Hematopoietic multipotent progenitor cell treated with erythropoietin and hydrocortisone succinate and interleukin-3 and kit ligand, for 17 days (in vitro differentiated cells): Measurements from ENCODE around the gene PPP1R10.
"Not testable (repeated sequence)": the region's sequence is repeated elsewhere in the genome, so short reads cannot be mapped to it uniquely, and the experiment has no call there.

Experiments
- DNase-seq: peaks from one replicate; pipeline ENCODE4 v3.0.0-alpha.2; 2015; ENCODE audit warnings: low spot score

PPP1R10 gene

DNA sequence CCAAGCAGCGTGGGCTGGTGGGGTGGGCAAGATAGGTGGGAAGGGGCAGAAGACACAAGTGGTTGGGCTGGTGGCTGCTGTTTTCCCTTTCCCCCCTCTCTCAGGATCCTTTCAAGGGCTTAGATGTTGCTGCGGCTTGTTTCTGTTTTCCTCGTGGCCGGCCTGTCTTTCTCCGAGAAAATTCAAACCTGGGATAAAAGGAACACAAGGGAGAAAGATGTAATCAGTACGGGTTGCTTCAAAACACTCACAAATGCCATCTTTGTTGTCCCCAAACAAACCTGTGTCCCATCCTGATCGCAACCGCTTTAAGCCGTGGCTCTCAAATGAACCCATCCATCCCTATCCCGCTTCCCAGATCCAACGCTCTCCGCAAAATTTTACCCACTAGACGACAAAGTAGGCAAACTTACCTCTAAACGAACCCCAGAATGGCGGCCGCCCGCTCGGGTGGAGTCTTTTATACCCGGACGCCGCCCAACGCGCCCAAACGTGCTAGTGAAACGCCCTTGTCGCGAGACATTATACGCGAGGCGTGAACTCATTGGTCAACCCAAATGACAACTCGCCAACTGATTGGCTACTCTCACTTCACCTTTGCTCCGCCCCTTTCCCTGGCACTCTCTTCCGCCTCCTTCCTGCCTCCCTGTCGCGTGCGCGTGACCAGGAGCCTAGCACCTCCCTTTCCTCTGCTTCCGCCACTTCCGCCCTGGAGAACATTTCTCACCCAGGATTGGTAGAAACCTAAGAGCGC is at the start of gene PPP1R10:
PPP1R10 (minus strand) TSS at position 433 of the 754 bp plus-strand sequence. CDS start 7,299 bp downstream, outside the sequence.
- DNase-seq = peak; percentile 100

DNA sequence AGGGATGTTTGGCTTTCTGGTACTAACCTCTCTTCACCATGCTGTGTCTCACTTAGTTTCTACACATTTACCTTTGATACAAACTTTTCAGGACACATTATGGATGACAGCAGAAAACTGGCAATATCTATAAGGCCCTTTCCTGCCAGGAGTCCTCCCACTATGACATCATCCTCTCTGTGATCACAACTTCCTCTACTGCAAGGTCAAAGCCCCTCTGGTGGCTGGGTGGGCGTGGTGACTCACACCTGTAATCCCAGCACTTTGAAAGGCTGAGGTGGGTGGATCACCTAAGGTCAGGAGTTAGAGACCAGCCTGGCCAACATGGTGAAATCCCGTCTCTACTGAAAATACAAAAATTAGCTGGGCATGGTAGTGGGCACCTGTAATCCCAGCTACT is 49.3 kb upstream of the PPP1R10 start:
- not testable (repeated sequence) for DNase-seq

DNA sequence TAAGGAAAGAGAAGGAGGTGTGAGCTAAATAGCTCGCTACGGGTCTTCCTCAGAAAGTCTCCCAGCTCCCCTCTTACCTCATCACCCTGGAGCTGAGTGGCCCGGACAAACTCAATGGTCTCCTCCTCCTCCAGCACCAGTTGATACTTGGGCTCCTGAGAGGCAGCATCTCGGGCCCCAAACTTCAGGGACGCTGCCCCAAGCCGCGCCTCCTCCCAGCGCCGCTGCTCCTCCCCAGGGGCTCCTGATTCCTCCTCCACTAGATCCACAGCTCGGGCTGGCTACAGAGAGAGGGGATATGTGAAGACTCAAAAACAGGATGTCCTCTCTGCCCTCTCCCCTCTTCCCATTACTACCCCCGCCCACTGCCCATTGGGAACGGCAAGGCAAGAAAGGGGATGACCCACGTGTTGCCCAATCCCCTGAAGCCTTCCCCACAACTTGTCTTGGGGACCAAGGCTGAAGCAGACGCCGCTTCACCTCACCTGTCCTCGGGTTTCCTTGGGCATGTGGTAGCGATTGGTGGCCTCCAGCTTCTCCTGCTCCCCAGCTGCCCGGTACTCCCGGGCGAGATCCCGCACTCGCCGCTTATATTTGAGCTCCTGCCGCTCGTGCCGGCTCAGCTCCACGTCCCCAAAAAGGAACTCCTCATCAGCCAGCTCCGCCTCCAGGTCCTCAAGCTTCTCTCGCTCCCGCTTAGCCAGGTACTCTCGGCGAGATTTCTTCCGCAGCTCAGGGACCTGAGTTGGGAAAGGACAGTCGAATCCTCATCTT is 48.1 kb upstream of the PPP1R10 start:
- DNase-seq = no peak

DNA sequence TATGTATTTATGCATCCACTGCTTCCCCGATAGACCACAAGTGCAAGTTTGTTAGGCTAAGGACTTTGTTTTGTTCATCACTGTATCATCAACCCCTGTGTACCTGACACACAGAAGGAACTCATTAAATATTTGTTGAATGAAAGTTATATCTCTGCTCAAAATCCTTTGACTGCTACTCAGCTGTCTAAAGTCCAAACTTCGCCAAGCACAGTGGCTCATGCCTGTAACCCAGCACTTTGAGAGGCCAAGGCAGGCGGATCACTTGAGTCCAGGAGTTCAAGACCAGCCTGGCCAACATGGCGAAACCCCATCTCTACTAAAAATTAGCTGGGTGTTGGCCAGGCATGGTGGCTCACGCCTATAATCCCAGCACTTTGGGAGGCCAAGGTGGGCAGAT is 40.9 kb upstream of the PPP1R10 start:
- not testable (repeated sequence) for DNase-seq

DNA sequence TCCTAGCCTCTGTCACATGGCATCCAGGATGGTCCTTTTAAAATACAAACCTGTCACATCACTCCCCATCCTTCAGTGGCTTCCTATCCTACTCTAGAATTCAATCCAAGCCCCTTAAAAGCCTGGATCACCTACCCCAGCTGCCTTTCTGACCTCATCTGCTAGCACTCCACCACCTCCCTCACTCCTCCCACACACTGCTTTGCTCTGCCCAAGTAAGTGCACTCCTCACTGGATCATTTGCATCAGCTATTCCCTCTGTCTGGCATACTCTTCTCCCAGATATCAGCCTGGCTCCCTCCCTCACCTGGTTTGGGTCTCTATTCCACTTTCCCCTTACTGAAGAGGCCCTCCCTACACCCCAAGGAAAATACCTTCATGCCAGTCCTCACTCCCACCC is 40.4 kb upstream of the PPP1R10 start:
- no peak for DNase-seq

DNA sequence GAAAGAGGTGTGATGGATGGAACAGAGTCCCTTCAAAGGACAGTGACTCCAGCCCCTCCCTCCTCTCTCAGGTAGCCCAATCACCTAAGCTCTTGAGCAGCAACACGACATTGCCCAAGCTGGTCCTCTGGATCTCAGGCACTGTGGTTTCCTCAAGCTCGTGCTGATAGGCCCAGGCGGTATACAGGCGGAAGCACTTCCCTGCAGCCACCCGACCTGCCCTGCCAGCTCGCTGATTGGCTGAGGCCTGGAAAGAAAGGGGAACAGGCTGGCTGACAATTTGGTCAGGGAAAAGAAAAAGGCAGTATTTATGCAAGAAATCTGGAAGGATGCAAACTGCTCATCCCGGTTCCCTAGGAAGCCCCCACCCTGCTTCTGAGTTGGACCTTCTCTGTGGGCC is 39.5 kb upstream of the PPP1R10 start:
- no peak for DNase-seq

DNA sequence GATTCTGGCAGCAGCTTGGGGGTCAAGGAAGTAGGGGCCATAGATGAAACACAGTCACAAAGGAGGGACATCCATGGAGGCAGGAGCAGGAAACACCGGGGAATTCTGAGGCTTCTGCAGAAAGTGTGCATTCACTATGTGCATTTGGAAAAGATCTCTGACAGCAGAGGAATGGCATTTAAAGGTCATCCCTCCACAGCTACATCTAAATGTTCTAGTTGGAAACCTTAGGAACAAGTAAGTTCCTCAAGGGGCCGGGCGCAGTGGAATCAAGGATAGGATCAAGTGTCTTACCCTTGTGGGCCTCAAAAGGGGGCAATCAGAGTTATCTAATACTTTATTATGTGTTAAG is 38.7 kb upstream of the PPP1R10 start:
- DNase-seq = no peak

DNA sequence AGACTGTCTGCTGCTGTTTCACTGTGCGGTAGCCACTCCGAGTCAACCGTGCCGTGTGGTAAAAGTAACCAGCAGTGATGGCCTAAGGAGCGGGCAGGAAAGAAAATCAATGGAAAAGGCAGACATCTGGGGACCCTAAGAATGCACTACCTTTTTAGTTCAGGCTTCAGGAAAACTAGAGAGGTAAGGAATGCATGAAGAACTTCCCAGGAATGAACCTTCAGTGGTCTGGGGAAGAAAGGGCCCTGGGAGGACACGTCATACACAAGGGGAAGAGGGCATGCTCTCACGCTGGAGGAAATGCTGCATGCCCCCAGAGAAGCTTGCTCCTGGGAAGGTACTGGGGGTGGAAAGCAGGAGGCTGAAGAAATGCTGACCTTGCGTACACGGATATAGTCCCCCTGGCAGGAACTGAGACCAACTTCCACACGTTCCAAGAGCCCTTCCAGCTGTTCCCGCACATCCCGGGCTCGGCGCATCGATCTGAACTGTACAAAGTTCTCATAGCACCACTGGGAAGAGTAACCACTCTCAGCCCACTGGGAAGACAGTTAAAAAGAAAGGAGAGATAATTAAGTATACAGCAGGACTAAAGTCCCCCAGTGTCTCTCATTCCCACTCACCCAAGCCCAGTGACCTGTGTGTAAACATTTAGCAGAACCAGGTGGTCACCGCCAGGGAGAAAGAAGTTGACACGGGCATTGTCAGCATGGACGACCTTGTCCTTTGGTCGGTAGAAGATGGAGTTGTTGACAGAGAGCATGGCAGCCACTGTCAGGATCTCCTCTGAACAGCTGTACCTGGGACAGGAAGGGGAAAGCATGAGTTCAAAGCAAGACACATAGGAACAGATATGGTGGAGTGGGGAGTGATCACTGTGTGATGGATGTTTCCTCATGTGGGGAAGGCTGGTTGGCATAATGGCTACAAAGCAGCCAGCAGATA is 38.0 kb upstream of the PPP1R10 start:
- no peak for DNase-seq

DNA sequence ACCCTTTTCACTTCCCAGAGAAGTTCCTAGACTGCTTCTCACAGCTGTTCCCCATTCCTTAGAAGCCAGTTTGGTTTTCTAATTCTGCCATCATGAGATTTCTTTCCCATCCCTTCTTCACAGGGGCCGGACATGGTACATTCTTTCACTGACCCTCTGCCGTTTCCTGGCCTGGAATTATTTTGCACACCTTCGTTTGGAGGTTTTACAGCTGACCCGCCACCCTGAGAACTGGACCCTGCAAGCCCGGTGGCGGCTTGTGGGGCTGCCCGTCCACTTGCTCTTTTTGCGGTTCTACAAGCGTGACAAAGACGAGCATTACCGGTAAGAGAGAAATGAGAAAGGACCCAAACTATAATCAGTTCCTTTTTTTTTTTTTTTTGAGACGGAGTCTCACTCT is 34.1 kb upstream of the PPP1R10 start:
- DNase-seq = no peak

DNA sequence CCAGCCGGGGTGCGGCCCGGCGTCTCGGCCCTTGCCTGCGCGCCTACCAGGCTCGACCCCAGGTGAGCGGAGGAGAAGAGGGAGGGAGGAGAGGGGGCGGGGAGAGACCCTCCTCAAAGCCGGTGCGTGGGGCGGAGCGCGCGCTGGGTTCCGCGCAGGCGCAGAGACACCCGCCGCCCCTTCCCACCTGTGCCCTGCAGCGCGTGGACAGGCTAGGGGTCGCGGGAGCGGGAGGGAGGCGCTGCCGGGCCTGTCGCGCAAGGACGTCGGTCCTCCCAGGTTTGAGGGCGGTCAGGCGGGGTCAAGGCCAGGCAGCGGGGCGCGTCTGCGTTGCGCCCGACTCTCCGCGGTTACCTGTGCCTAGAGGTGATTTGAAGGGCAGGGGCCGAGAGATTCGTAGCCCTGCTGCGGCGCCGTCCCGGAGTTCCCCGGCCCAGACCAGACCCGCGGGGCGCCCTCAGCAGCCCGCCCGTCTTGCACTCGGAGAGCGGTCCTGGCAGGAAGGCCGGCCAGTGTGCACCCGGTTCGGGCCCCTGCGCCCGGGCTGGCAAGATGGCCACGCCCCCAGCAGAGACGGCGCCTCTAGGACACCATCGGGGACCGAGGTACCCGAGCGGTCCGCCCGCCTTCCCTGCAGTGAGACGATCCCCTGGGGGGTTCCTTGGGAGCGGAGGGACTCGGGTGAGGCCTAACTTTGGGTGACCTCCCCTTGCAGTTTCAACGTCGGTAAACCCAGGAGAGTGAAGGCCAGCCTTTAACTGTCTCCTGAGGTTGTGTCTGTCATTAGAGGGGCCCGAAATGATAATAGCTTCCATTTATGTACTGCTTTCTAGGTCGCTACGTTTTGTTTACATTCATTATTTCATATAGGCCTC is 30.4 kb upstream of the PPP1R10 start:
- DNase-seq = peak; percentile 48

DNA sequence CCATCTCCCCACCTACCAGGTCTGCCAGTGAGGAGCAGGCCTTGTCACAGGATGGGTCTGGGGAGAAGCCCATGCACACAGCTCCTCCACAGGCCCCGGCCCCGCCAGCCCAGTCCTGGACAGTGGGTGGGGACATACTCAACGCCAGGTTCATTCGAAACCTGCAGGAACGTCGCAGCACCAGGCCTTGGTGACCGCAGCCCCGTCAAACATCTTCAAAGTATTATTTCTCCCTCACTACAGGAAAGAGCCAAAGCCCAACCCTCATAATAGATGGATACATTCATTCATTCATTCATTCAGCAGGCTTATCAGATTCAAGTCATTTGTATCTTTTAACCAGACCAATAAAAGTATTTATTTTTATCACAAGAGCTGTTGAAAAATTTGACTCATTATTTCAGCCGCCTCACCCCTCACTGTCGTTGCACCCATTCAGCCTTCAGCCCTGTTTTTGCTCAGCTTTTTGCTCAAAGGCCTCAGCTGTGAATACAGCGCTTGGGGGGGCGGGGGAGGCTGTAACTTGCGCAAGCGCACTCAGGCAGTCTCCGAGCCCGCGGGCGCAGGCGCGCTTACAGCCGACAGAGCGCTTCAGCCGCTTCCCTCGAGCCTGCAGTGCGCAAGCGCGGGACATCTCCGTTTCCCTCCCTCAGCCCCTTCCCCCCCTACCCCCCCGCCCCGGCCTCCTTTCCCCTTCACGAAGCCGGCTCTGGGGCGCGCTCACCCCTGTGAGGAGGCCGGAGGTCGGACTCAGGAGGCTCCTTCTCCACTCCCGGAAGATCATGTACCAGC is 29.6 kb upstream of the PPP1R10 start, which contains the start of gene C6orf136:
C6orf136 (plus strand) TSS at position 684 of the 792 bp plus-strand sequence; CDS start at position 783, 99 bp downstream.
- peak; percentile 77 for DNase-seq

DNA sequence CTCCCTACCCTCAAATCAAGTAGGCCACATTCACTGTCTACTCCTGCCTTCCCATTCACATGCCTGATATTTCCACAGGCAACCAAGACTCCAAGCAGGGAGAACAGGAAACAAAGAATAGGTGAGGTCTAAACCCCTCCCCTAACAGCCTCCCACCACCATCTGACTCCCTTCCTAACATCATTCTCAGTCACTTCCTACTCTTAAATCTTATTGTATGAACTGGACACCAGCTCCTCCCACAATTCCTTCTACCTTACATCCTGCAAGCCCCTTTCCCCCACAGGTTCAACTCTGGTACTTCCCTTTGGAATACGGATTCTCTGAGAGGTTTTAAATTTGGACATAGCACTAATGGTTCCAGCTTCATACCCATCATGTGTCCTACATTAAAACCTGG is 28.9 kb upstream of the PPP1R10 start:
- no peak for DNase-seq

DNA sequence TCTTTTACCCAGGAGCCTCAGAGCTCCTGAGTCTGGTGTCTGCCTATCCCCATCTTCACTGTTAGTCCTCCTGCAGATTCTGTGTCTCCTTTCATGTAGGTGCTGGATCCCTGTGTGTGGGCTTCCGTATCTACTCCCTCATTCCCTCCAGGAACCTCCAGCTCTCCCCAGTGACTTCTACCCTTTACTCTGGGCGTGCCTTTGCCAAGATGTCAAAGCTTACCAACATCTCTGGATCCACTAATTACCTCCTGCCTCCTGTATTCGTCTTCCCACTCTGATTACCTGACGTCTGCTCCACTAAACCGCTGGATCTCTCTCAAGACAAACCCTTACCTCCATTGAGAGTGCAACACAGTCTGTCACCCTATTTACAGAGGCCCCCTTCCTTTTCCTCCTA is 27.7 kb upstream of the PPP1R10 start:
- no peak for DNase-seq

DNA sequence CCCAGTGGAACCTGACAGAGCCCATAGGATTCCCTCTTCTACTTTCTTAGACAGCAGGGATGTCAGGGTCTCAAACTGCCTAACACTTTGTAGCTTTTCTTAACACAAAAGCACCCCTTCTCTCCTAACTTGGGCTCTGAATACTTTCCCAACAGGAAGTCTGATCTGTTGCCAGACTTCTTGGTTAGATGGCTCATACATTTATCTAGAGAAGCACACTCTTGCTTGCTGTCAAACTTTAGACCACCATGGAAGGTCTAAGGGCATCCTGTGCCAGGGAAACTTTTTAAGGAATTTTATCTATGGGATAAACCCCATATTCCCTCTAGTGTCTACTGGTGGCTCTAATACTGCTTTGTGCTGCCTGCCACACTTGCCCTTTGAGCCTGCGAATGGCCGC is 26.6 kb upstream of the PPP1R10 start:
- no peak for DNase-seq

DNA sequence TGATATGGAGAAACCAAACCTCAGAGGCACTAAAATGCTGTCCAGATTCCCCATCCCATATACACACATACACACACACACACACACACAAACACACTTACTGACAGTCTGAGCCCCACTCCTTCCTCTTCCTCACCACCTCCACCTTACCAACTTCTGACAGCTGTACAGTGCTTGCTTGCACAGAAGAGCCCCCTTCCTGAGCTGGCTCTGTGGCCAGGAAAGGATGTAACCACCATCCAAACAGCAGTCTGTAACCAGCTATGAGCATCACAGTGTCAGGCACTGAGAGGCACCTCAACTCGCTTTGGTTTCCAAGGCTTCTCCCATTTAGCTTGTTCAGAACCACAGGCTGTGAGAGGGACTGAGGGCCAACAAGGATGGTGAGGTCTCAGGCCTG is 24.0 kb upstream of the PPP1R10 start:
- no peak for DNase-seq

DNA sequence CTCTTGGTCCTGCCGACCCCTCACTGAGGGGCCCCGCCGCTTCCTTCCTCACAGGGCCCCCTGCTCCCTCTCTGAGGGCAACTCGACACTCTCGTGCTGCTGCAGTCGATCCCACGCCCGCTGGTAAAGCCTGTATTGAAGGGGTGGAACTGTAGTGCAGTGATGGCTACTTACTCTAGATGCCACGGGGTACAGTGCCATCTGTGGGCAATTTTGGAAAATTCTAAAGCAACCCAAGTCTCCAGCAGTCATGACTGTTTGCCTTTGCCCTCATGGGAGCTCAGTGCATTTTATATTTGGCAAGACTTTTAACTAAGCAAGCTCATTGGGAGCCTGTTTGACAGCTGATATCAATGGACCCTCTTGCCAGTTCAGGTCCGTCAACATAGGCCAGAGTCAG is 23.4 kb upstream of the PPP1R10 start:
- peak; percentile 44 for DNase-seq

DNA sequence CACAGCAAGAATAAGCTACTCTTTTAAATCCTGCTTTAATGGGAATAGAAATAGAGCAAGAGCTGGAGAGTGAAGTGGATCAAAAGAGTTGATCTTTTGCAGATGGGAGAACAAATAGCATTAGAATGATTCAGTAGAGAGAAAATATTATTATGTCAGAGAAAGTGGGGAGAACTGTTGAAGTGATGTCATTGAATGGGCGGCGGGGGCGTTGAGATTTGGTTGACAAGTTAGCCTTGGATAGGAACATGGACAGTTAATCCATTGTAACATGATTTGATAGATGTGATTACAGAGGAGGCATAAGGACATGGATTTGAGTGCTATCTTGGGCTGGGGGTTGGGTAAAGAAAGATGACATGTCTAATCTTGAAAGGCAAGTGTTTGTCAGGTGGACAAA is 18.8 kb upstream of the PPP1R10 start:
- DNase-seq = no peak

DNA sequence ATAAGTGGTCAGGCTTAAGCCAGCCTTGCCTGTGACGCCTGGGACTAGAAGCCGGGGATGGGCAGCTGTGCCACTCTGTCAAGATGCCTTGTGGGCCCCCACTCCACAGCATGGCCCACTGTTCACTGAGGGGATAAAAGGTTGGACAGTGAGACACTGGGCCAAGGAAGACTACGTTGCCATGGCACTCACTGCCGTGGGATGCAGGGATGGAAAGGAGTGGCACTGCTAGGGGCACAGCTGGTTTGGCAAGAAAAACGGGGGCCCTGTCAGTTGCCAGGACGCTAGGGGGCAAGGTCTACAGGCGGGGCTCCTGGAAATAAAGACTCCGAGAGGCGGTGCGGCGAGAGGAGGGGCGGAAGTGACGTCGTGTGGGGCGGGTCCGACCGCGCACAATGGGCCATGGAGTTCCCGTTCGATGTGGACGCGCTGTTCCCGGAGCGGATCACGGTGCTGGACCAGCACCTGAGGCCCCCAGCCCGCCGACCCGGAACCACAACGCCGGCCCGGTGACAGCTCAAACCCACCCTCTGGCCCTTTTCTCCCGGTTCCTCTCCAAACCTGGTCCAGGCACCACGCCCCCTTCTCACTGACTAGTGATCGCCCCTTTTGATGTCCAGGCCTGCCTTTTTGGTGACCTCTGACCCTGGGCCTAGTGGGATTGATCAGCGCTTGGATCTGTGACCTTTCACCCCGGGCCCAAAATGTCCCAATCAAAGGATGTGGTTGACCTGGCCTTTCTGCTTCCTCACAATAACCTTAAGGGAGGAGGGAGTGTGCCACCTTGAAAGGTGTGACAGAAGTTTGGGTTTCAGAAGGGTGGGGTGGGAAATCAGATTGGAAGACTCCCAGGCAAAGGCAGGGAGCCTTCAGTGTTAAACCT is 9.7 kb upstream of the PPP1R10 start, which contains the start of gene ATAT1:
ATAT1 (plus strand) TSS at position 391 of the 883 bp plus-strand sequence.
- DNase-seq = peak; percentile 79

DNA sequence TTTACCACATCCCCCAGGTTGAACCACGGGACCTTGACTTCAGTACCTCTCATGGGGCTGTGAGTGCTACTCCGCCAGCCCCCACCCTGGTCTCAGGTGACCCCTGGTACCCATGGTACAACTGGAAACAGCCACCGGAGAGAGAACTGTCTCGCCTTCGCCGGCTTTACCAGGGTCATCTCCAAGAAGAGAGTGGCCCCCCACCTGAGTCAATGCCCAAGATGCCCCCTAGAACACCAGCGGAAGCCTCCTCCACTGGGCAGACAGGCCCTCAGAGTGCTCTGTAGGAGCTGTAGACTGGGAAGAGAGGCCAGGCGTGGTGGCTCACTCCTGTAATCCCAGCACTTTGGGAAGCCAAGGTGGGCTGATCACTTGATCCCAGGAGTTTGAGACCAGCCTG is 8.5 kb upstream of the PPP1R10 start:
- DNase-seq = no peak
